SK-N-SH treated with all-trans-retinoic acid at 6 μM for 48 hours (cell line): Measurements from ENCODE around the gene ANO9.

Source experiments
- ATAC-seq: fragments of 200-7000 bp; cut with Tn5 transposase; 3 replicates; pipeline ENCODE4 v1.9.1; 2020; ENCODE audit warnings: mild to moderate bottlenecking, moderate library complexity
- ARNTL ChIP-seq: fragments of 450-650 bp; formaldehyde crosslinking; IDR thresholded peaks from 2 replicates; pipeline ENCODE4 v1.5.0; 2020; ENCODE audit warnings: low read depth, mild to moderate bottlenecking, moderate library complexity, borderline replicate concordance
- BACH2 ChIP-seq: fragments of 250-450 bp; sonication (Bioruptor Pico); IDR thresholded peaks from 2 replicates; pipeline ENCODE4 v1.9.0; 2021; ENCODE audit warnings: mild to moderate bottlenecking, borderline replicate concordance
- CREB5 ChIP-seq: fragments of 250-450 bp; sonication (Bioruptor Pico); IDR thresholded peaks from 2 replicates; pipeline ENCODE4 v1.5.1; 2020; ENCODE audit warnings: low read depth, mild to moderate bottlenecking, moderate library complexity
- CSDC2 ChIP-seq: fragments of 250-450 bp; sonication (Bioruptor Pico); IDR thresholded peaks from 2 replicates; pipeline ENCODE4 v1.5.0; 2020; ENCODE audit warnings: mild to moderate bottlenecking, moderate library complexity
- ESRRG ChIP-seq: fragments of 250-450 bp; sonication (Bioruptor Pico); IDR thresholded peaks from 2 replicates; pipeline ENCODE4 v1.6.1; 2021; ENCODE audit warnings: mild to moderate bottlenecking
- GLIS3 ChIP-seq: fragments of 250-450 bp; sonication (Bioruptor Pico); IDR thresholded peaks from 2 replicates; pipeline ENCODE4 v1.5.0; 2020; ENCODE audit warnings: mild to moderate bottlenecking, moderate library complexity
- ISL1 ChIP-seq: fragments of 250-450 bp; sonication (Bioruptor Pico); IDR thresholded peaks from 2 replicates; pipeline ENCODE4 v2.1.2; 2022; ENCODE audit warnings: mild to moderate bottlenecking, moderate library complexity
- OSR1 ChIP-seq: fragments of 250-450 bp; sonication (Bioruptor Pico); IDR thresholded peaks from 2 replicates; pipeline ENCODE4 v1.8.0; 2022; ENCODE audit warnings: moderate library complexity, mild to moderate bottlenecking, inconsistent platforms
- PATZ1 ChIP-seq: fragments of 250-450 bp; sonication (Bioruptor Pico); IDR thresholded peaks from 2 replicates; pipeline ENCODE4 v1.8.0; 2020; ENCODE audit warnings: mild to moderate bottlenecking, moderate library complexity, borderline replicate concordance
- POU6F1 ChIP-seq: fragments of 250-450 bp; sonication (Bioruptor Pico); IDR thresholded peaks from 2 replicates; pipeline ENCODE4 v1.8.0; 2021; ENCODE audit warnings: low read depth, mild to moderate bottlenecking, moderate library complexity, borderline replicate concordance
- PPARA ChIP-seq: fragments of 250-450 bp; sonication (Bioruptor Pico); IDR thresholded peaks from 2 replicates; pipeline ENCODE4 v1.5.0; 2020; ENCODE audit warnings: mild to moderate bottlenecking, borderline replicate concordance
- RARB ChIP-seq: fragments of 250-450 bp; sonication (Bioruptor Pico); IDR thresholded peaks from 2 replicates; pipeline ENCODE4 v1.8.0; 2021; ENCODE audit warnings: mild to moderate bottlenecking, moderate library complexity
- SNAI2 ChIP-seq: fragments of 250-450 bp; sonication (Bioruptor Pico); IDR thresholded peaks from 2 replicates; pipeline ENCODE4 v1.5.0; 2020; ENCODE audit warnings: mild to moderate bottlenecking, moderate library complexity
- TCF4 ChIP-seq: fragments of 250-450 bp; sonication (Bioruptor Pico); IDR thresholded peaks from 2 replicates; pipeline ENCODE4 v1.8.0; 2021; ENCODE audit warnings: mild to moderate bottlenecking, moderate library complexity, borderline replicate concordance
- TOX ChIP-seq: fragments of 250-450 bp; sonication (Bioruptor Pico); IDR thresholded peaks from 2 replicates; pipeline ENCODE4 v1.8.0; 2021; ENCODE audit warnings: mild to moderate bottlenecking, moderate library complexity, borderline replicate concordance
- TSHZ2 ChIP-seq: fragments of 250-450 bp; sonication (Bioruptor Pico); IDR thresholded peaks from 2 replicates; pipeline ENCODE4 v1.5.0; 2020; ENCODE audit warnings: mild to moderate bottlenecking, moderate library complexity
- ZFP3 ChIP-seq: fragments of 250-450 bp; sonication (Bioruptor Pico); IDR thresholded peaks from 2 replicates; pipeline ENCODE4 v1.5.0; 2020; ENCODE audit warnings: mild to moderate bottlenecking, moderate library complexity
- ZFP30 ChIP-seq: fragments of 450-650 bp; formaldehyde crosslinking; IDR thresholded peaks from 2 replicates; pipeline ENCODE4 v1.5.0; 2022; ENCODE audit warnings: mild to moderate bottlenecking, moderate library complexity
- ZNF565 ChIP-seq: fragments of 450-650 bp; formaldehyde crosslinking; conservative IDR thresholded peaks from 2 replicates; pipeline ENCODE4 v1.5.0; 2020; ENCODE audit warnings: low read depth, mild to moderate bottlenecking, moderate library complexity
- ZNF8 ChIP-seq: fragments of 450-650 bp; formaldehyde crosslinking; IDR thresholded peaks from 2 replicates; pipeline ENCODE4 v1.5.0; 2020; ENCODE audit warnings: mild to moderate bottlenecking, moderate library complexity
- TF ChIP-seq, protein P1 (sequence below): fragments of 250-450 bp; sonication (Bioruptor Pico); IDR thresholded peaks from 2 replicates; pipeline ENCODE4 v1.5.1; 2021; ENCODE audit warnings: mild to moderate bottlenecking, moderate library complexity

The ANO9 gene

GRCh38 chr11:395866-396265 lies 45.9 kb downstream of the ANO9 start:
- no peak for ATAC-seq
- TF ChIP-seq PATZ1 (CRISPR knock-in tag) = no peak
- no peak for TF ChIP-seq CREB5 (CRISPR knock-in tag)
- TF ChIP-seq POU6F1 = no peak
- no peak for TF ChIP-seq CSDC2 (CRISPR knock-in tag)
- TF ChIP-seq ZNF565 (CRISPR knock-in tag) = no peak
- no peak for TF ChIP-seq TSHZ2
- TF ChIP-seq ZNF8 (CRISPR knock-in tag) = no peak
- no peak for TF ChIP-seq ARNTL (CRISPR knock-in tag)
- TF ChIP-seq BACH2 (CRISPR knock-in tag) = no peak
- TF ChIP-seq TOX (CRISPR knock-in tag) = no peak
- TF ChIP-seq RARB (CRISPR knock-in tag) = no peak
- no peak for TF ChIP-seq PPARA (CRISPR knock-in tag)
- TF ChIP-seq ZFP3 (CRISPR knock-in tag) = no peak
- TF ChIP-seq OSR1 = no peak
- no peak for TF ChIP-seq ZFP30
- TF ChIP-seq ISL1 (CRISPR knock-in tag) = no peak
- TF ChIP-seq GLIS3 (CRISPR knock-in tag) = no peak
- TF ChIP-seq, protein P1, sequence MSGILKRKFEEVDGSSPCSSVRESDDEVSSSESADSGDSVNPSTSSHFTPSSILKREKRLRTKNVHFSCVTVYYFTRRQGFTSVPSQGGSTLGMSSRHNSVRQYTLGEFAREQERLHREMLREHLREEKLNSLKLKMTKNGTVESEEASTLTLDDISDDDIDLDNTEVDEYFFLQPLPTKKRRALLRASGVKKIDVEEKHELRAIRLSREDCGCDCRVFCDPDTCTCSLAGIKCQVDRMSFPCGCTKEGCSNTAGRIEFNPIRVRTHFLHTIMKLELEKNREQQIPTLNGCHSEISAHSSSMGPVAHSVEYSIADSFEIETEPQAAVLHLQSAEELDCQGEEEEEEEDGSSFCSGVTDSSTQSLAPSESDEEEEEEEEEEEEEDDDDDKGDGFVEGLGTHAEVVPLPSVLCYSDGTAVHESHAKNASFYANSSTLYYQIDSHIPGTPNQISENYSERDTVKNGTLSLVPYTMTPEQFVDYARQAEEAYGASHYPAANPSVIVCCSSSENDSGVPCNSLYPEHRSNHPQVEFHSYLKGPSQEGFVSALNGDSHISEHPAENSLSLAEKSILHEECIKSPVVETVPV = no peak
- TF ChIP-seq, all 23 proteins: peak for 0

DNA sequence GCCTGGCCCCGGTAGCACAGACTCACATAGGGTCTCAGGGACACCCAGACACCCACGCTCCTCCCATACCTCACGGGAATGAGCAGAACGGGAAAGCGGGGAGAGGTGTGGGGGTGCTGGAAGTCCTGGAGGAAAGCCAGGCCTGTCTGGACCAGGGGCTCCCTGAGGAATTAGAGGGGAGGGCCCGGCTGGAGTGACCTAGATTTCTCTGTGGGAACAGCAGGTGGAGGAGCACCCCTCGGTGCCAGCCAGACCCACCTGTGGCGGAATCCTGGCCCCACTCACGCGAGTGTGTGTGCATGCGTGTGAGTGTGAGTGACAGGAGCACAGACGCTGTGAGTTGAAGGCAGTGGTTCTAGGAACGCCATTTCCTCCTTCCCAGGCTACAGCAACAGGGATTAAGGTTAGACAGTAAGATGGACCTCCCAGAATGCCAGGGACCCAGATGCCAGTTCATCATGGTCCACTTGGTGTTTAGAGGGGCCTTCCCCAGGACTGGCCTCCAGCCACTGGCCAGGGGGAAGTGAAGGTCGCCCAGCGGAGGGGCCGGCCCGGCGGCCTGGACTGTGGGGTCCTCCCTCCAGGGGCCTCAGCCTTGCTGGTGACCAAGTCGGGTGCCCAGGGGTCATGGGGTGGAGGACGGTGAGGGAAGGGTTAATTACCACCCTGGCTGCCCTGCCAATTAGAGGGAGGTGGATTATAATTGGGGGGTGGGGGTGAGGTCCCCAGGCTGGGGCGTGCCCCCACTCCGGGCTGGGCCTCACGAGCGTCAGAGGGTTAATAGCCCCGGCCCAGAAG lies 46.8 kb downstream of the ANO9 start:
- no peak for ATAC-seq
- no peak for TF ChIP-seq OSR1
- no peak for TF ChIP-seq BACH2 (CRISPR knock-in tag)
- no peak for TF ChIP-seq CREB5 (CRISPR knock-in tag)
- TF ChIP-seq, protein P1 = no peak
- no peak for TF ChIP-seq CSDC2 (CRISPR knock-in tag)
- TF ChIP-seq SNAI2 = no peak
- TF ChIP-seq TOX (CRISPR knock-in tag) = no peak
- TF ChIP-seq ISL1 (CRISPR knock-in tag) = no peak
- no peak for TF ChIP-seq RARB (CRISPR knock-in tag)
- TF ChIP-seq ZFP3 (CRISPR knock-in tag) = no peak
- no peak for TF ChIP-seq TSHZ2
- TF ChIP-seq ESRRG (CRISPR knock-in tag) = no peak
- TF ChIP-seq TCF4 (CRISPR knock-in tag) = no peak
- TF ChIP-seq ZFP30 = no peak
